HepG2 (cell line): ENCODE measurements around the gene KDM2B. TPM values are rescaled to one million over a fixed set of nuclear protein-coding genes. Genes with fewer than 3 reads are reported as not detected.

Source experiments
- ATAC-seq: fragments of 200-7000 bp; cut with Tn5 transposase; 3 replicates; pipeline ENCODE4 v1.9.1; 2020; ENCODE audit warnings: mild to moderate bottlenecking, moderate library complexity
- BruUV-seq: library from RNA; stranded (reverse); fragments of 400-500 nt; replicated peaks from 2 replicates; lab custom pipeline; 2021; lab: Mats Ljungman, UMichigan
- CTCF ChIA-PET: fragments of 300-600 bp; formaldehyde crosslinking; extraction: SDS; loops from one replicate; lab custom pipeline; 2021; ENCODE audit warnings: low total read pairs, inconsistent platforms, low intra/inter-chr PET ratio; lab: Yijun Ruan, JAX
- POLR2A ChIA-PET: fragments of 350-600 bp; sonication (Branson Sonifier 250); formaldehyde crosslinking; loops from one replicate; lab custom pipeline; 2020; ENCODE audit warnings: antibody characterized with exemption, inconsistent platforms; lab: Yijun Ruan, JAX
- DNase-seq: peaks from one replicate; pipeline ENCODE4 v3.0.0-alpha.2; 2015; ENCODE audit warnings: low spot score
- FAIRE-seq: peaks from 3 replicates; lab custom pipeline; 2011; peaks lifted over from hg19 to GRCh38; lab: Jason Lieb, UNC
- H2AFZ ChIP-seq: one replicate; pipeline ENCODE4 v1.6.1; 2011; ENCODE audit warnings: low read length, inconsistent platforms
- H3K27ac ChIP-seq: fragments of 300-600 bp; 3 replicates; pipeline ENCODE4 v1.8.0; 2011; ENCODE audit warnings: mixed run types, mild to moderate bottlenecking, mixed read lengths, low read length, inconsistent platforms; ENCODE audit not compliant: insufficient read depth; ENCODE audit errors: extremely low read length
- H3K27me3 ChIP-seq, 2 experiments: fragments of 200-600 bp in 1 of 2; 2 replicates in 1 of 2; 3 replicates in 1 of 2; pipeline versions ENCODE4 v1.6.0 to v1.8.0; 2011; ENCODE audit warnings: low read length in 2 of 2, mild to moderate bottlenecking in 2 of 2, moderate library complexity in 2 of 2, inconsistent platforms in 1 of 2; ENCODE audit not compliant: insufficient read depth in 2 of 2, control insufficient read depth in 1 of 2
- H3K36me3 ChIP-seq, 2 experiments: fragments of 200-600 bp in 1 of 2; replicated peaks in 1 of 2; 2 replicates in 1 of 2; 3 replicates in 1 of 2; pipeline versions ENCODE4 v1.5.1 to v1.8.0; 2011; ENCODE audit warnings: low read length in 2 of 2, inconsistent platforms in 1 of 2; ENCODE audit not compliant: insufficient read depth in 2 of 2, control insufficient read depth in 1 of 2
- H3K4me1 ChIP-seq: 2 replicates; pipeline ENCODE4 v1.5.1; 2012; ENCODE audit warnings: low read length, inconsistent platforms; ENCODE audit not compliant: insufficient read depth
- H3K4me2 ChIP-seq: 2 replicates; pipeline ENCODE4 v1.6.0; 2011; ENCODE audit warnings: low read depth, low read length, inconsistent platforms
- H3K4me3 ChIP-seq, 3 experiments: fragments of 200-600 bp in 1 of 3; sonication (generic), shearing (Covaris generic) in 1 of 3; replicated peaks in 1 of 3; 2 replicates each; pipeline ENCODE4 v1.5.1; 2011 to 2016; ENCODE audit warnings: low read length in 3 of 3, inconsistent platforms in 2 of 3, low read depth in 2 of 3, mild to moderate bottlenecking in 2 of 3, control low read depth in 1 of 3, mixed read lengths in 1 of 3; ENCODE audit not compliant: insufficient read depth in 1 of 3
- H3K79me2 ChIP-seq: one replicate; pipeline ENCODE4 v1.6.1; 2011; ENCODE audit warnings: low read length, inconsistent platforms; ENCODE audit not compliant: insufficient read depth
- H3K9ac ChIP-seq: 2 replicates; pipeline ENCODE4 v1.6.0; 2011; ENCODE audit warnings: mild to moderate bottlenecking, low read depth, low read length, inconsistent platforms; ENCODE audit not compliant: insufficient read depth
- H3K9me3 ChIP-seq: 2 replicates; pipeline ENCODE4 v1.5.1; 2012; ENCODE audit warnings: mild to moderate bottlenecking, low read length
- H4K20me1 ChIP-seq: 2 replicates; pipeline ENCODE4 v1.6.0; 2011; ENCODE audit warnings: inconsistent platforms, mild to moderate bottlenecking, low read length, moderate library complexity; ENCODE audit not compliant: insufficient read depth
- ATF1 ChIP-seq: IDR thresholded peaks from 2 replicates; pipeline ENCODE4 v1.6.1; 2016; ENCODE audit warnings: mild to moderate bottlenecking, control low read depth
- CSRNP1 ChIP-seq: sonication (generic); formaldehyde crosslinking; IDR thresholded peaks from 2 replicates; pipeline ENCODE4 v1.8.1; 2023; ENCODE audit warnings: mild to moderate bottlenecking, missing genetic modification reagents
- FOXA3 ChIP-seq: IDR thresholded peaks from 2 replicates; pipeline ENCODE4 v1.6.1; 2016; ENCODE audit warnings: missing genetic modification reagents, missing compliant biosample characterization
- GATA4 ChIP-seq: sonication (generic); IDR thresholded peaks from 2 replicates; pipeline ENCODE4 v1.6.1; 2016; ENCODE audit warnings: antibody characterized with exemption, low read depth, borderline replicate concordance
- HES4 ChIP-seq: sonication (generic); formaldehyde crosslinking; IDR thresholded peaks from 2 replicates; pipeline ENCODE4 v1.9.0; 2021; ENCODE audit warnings: mild to moderate bottlenecking, missing genetic modification reagents, borderline replicate concordance
- HMGXB3 ChIP-seq: sonication (generic); formaldehyde crosslinking; IDR thresholded peaks from 2 replicates; pipeline ENCODE4 v1.4.0; 2020; ENCODE audit warnings: missing genetic modification reagents, borderline replicate concordance
- IRF2 ChIP-seq: IDR thresholded peaks from 2 replicates; pipeline ENCODE4 v1.6.1; 2018; ENCODE audit warnings: missing genetic modification reagents, missing compliant biosample characterization
- PTBP1 ChIP-seq: fragments of 200-400 bp; formaldehyde crosslinking; IDR thresholded peaks from 2 replicates; pipeline ENCODE4 v1.6.1; 2018; ENCODE audit warnings: low read length, low read depth; ENCODE audit not compliant: poor library complexity, severe bottlenecking
- RAD21 ChIP-seq: fragments of 450-650 bp; formaldehyde crosslinking; IDR thresholded peaks from 2 replicates; pipeline ENCODE4 v1.5.0; 2020; ENCODE audit warnings: mild to moderate bottlenecking
- SSRP1 ChIP-seq: IDR thresholded peaks from 2 replicates; pipeline ENCODE4 v1.6.1; 2016; ENCODE audit warnings: control low read depth
- TEAD3 ChIP-seq: optimal IDR thresholded peaks from 2 replicates; pipeline ENCODE3; 2016; ENCODE audit warnings: borderline replicate concordance
- ZIK1 ChIP-seq: sonication (generic); formaldehyde crosslinking; IDR thresholded peaks from 2 replicates; pipeline ENCODE4 v1.5.0; 2020; ENCODE audit warnings: mild to moderate bottlenecking, low read depth, missing genetic modification reagents, borderline replicate concordance
- ZNF225 ChIP-seq: sonication (generic); formaldehyde crosslinking; IDR thresholded peaks from 2 replicates; pipeline ENCODE4 v1.4.0; 2020; ENCODE audit warnings: mild to moderate bottlenecking, missing genetic modification reagents
- ZNF263 ChIP-seq: sonication (generic); formaldehyde crosslinking; IDR thresholded peaks from 2 replicates; pipeline ENCODE4 v1.4.0; 2020; ENCODE audit warnings: missing genetic modification reagents
- ZNF557 ChIP-seq: sonication (generic); formaldehyde crosslinking; IDR thresholded peaks from 2 replicates; pipeline ENCODE4 v1.4.0; 2020; ENCODE audit warnings: missing genetic modification reagents
- ZNF563 ChIP-seq: sonication (generic); formaldehyde crosslinking; IDR thresholded peaks from 2 replicates; pipeline ENCODE4 v1.8.0; 2022; ENCODE audit warnings: mild to moderate bottlenecking, moderate library complexity, missing genetic modification reagents
- ZNF773 ChIP-seq: sonication (generic); formaldehyde crosslinking; IDR thresholded peaks from 2 replicates; pipeline ENCODE4 v1.4.0; 2020; ENCODE audit warnings: missing genetic modification reagents, borderline replicate concordance
- ZNF841 ChIP-seq: sonication (generic); formaldehyde crosslinking; IDR thresholded peaks from 2 replicates; pipeline ENCODE4 v1.8.1; 2023; ENCODE audit warnings: missing genetic modification reagents, borderline replicate concordance
- ZNF878 ChIP-seq: sonication (generic); formaldehyde crosslinking; IDR thresholded peaks from 2 replicates; pipeline ENCODE4 v1.8.1; 2023; ENCODE audit warnings: mild to moderate bottlenecking, missing genetic modification reagents, moderate library complexity
- ZSCAN30 ChIP-seq: sonication (generic); formaldehyde crosslinking; IDR thresholded peaks from 2 replicates; pipeline ENCODE4 v1.5.0; 2020; ENCODE audit warnings: mild to moderate bottlenecking, missing genetic modification reagents
- WGBS: methylation state at CpG from one replicate; pipeline ENCODE4 v1.1.6; 2017; ENCODE audit warnings: low lambda C conversion rate; 5-methylcytosine and 5-hydroxymethylcytosine counted together
- in situ Hi-C: cut with HindIII; loops from 2 replicates; pipeline ENCODE4 v1.10.0; 2017; ENCODE audit warnings: low pct_unique_long_range_greater_than_20kb; ENCODE audit not compliant: extremely low pct_ligation_motif_present
- intact Hi-C: fragments of 100-400 bp; cut with micrococcal nuclease; formaldehyde crosslinking; loops from one replicate; pipeline ENCODE4 v1.10.0; 2022; ENCODE audit not compliant: unreplicated experiment
- polyA plus RNA-seq, 8 experiments: library from polyadenylated mRNA; depleted of rRNA in 3 of 8; stranded (reverse) in 7 of 8; unstranded in 1 of 8; fragments of >200 nt; fragmentation: Illumina TruSeq in 4 of 8; extraction: Trizol in 4 of 8; gene quantifications; 2 replicates each; pipeline versions ENCODE4 v1.2.1 to v1.2.3, GENCODE V29; 2011 to 2016; ENCODE audit warnings: low read depth in 4 of 8, missing spikeins in 1 of 8, mixed read lengths in 1 of 8; ENCODE audit not compliant: insufficient read depth in 1 of 8
- total RNA-seq, 5 experiments: library from RNA; depleted of rRNA; stranded (reverse); fragments of >200 nt; fragmentation: Illumina TruSeq; extraction: Trizol; gene quantifications; 2 replicates each; pipeline ENCODE4 v1.2.3, GENCODE V29; 2016; ENCODE audit warnings: low read depth in 1 of 5

The KDM2B gene
- total and polyA plus RNA-seq, 2 of the 13 experiments (the other 11 are each of a cell fraction or from before 2014, with no cell fraction given) = 17.5 to 26.1 TPM

- peak; percentile 95 for ATAC-seq
- POLR2A ChIA-PET = interaction anchor here (0.7 to 1.4 kb wide), 7 partner anchors 12 to 118 kb away, joined by 3 to 8 read pairs (median 5); partner anchors contain the start of genes MORN3 and ORAI1
- in situ Hi-C loops = loop anchor here (5.0 kb wide), 2 partner anchors 76 to 116 kb away; partner anchors contain the start of genes MORN3 and ORAI1
- TF ChIP-seq ZNF263 (CRISPR knock-in tag) (peak; percentile 83), IRF2 (CRISPR knock-in tag) (peak; percentile 71; the same call in 1 of the 2 replicates), HES4 (CRISPR knock-in tag) (no peak), CSRNP1 (CRISPR knock-in tag) (no peak; the same call in 1 of the 2 replicates), TEAD3 (CRISPR knock-in tag) (peak; percentile 78), GATA4 (peak; percentile 59; the same call in 1 of the 2 replicates), ZIK1 (CRISPR knock-in tag) (no peak), PTBP1 (no peak), HMGXB3 (CRISPR knock-in tag) (no peak), RAD21 (CRISPR knock-in tag) (no peak), ZNF841 (CRISPR knock-in tag) (no peak), ZNF563 (CRISPR knock-in tag) (no peak), ATF1 (peak; percentile 76), ZNF878 (peak; percentile 89; the same call in 1 of the 2 replicates), ZNF225 (no peak), ZSCAN30 (CRISPR knock-in tag) (no peak), ZNF557 (CRISPR knock-in tag) (no peak), FOXA3 (peak; percentile 99), SSRP1 (no peak), ZNF773 (CRISPR knock-in tag) (no peak)
Measured at GRCh38 chr12:121550974-121551634, 29.7 kb downstream of the KDM2B start.

More at GRCh38 chr12:121550974-121551634, 29.7 kb downstream of the KDM2B start:
- Histone ChIP-seq H3K9me3 (no peaks in the 10 kb centered on the region), H3K27me3 (no peaks in the 10 kb centered on the region), H3K9ac (no peak overlapping the region), H3K4me2 (peak overlapping the region; percentile 62), H3K36me3 (peaks cover 3 to 9% of the 10 kb centered on the region in 2 experiments; a peak in 2 of 5 replicates), H4K20me1 (no peaks in the 10 kb centered on the region), H2AFZ (no peak overlapping the region), H3K4me1 (peaks cover 53% of the 10 kb centered on the region), H3K79me2 (no peaks in the 10 kb centered on the region), H3K4me3 (0 out of 6 replicates have a peak overlapping the region, but pooled peaks of 1 of the 3 experiments have one; percentile 37), H3K27ac (peak overlapping the region; percentile 60)
- BruUV-seq = no TSS peak
- WGBS = 16% methylated on average over 13 of the region's 13 CpGs
- CTCF ChIA-PET = interaction anchor here (2.5 to 2.8 kb wide), 2 partner anchors 118 to 131 kb away, joined by 14 to 16 read pairs; partner anchors contain the start of gene MORN3
- FAIRE-seq (peak; percentile 99), DNase-seq (peak; percentile 99)
- intact Hi-C loops = loop anchor here (1.0 to 5.0 kb wide), 2 partner anchors 13 to 131 kb away; no protein-coding TSS in a partner anchor
